ENCODE data around the gene CCDC68.

CCDC68 gene

DNA sequence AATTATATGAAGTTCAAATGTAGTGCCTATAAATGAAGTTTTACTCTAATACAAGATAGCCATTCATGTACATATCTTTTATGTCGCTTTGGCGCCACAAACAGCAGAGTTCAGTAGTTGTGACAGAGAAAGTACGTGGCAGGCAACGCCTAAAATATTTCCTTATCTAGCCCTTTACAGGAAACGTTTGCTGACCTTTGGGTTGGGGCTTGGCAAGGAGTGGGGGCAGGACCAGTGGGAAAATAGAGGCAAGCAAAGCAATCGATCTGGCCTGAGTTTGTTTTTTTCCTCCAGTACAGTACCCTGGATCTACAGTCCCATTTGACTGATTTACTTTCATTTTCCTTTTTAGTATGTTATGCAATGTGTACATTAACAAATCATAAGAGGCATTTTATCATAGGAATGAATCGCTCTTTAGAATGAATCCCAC, 13.1 kb downstream of the CCDC68 start (continued):
- TF ChIP-seq, protein P1, sequence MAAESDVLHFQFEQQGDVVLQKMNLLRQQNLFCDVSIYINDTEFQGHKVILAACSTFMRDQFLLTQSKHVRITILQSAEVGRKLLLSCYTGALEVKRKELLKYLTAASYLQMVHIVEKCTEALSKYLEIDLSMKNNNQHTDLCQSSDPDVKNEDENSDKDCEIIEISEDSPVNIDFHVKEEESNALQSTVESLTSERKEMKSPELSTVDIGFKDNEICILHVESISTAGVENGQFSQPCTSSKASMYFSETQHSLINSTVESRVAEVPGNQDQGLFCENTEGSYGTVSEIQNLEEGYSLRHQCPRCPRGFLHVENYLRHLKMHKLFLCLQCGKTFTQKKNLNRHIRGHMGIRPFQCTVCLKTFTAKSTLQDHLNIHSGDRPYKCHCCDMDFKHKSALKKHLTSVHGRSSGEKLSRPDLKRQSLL (tag by site-specific recombination; IDR thresholded peaks at IDR 0.05) = no peak
- TF ChIP-seq ZFP37 (tag by site-specific recombination; IDR thresholded peaks at IDR 0.05) = 0 out of 2 replicates have a peak, but pooled peaks have one; percentile 31

DNA sequence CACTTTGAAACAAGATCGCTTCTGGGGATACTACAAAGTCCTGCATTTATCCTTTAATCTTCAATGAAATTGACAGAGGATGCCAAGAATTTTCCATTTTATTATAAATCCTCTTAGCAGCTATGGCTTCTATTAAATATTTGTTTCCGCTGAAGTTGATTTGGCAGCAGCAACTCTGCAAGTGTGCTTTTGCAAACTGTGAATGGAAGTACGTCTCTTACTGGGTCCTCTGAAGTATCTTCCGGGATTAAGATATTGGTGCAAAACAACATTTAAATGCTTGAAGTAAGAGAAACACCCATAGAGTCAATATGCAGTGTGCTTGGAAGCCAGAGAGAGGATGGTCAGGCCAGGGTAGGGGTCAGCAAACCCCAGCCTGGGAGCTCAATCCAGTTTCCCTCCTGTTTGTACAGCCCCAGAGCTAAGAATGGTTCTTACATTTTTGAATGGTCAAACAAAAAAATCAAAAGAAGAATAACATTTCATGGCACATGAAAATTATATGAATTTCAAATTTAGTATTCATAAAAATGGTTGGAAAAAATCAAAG, 13.6 kb downstream of the CCDC68 start:
- ChIA-PET POLR2A (no interaction called here), CTCF (interaction anchor here (0.5 to 0.8 kb wide), 3 partner anchors 22 to 543 kb away, joined by 3 read pairs; no protein-coding TSS in a partner anchor)
- Histone ChIP-seq H3K36me3 (ENCODE audit: control insufficient read depth in 2 of 2, insufficient read depth in 1 of 2, low read length in 2 of 2) (no peaks in the 10 kb centered on the region), H3K4me1 (ENCODE audit: control insufficient read depth, insufficient read depth, low read length) (peaks cover 29% of the 10 kb centered on the region), H3K9me3 (ENCODE audit: control insufficient read depth, insufficient read depth, low read depth, low read length) (no peaks in the 10 kb centered on the region), H3K4me3 (ENCODE audit: low read depth, low read length) (no peak overlapping the region), H3K27ac (ENCODE audit: extremely low read depth, low read depth, low read length) (no peak overlapping the region)
- TF ChIP-seq ZNF24 (tag by site-specific recombination; IDR thresholded peaks at IDR 0.05) (no peak), ZNF292 (tag by site-specific recombination; IDR thresholded peaks at IDR 0.05; ENCODE audit: borderline replicate concordance, low read depth) (no peak), KLF9 (tag by site-specific recombination; IDR thresholded peaks at IDR 0.05; ENCODE audit: low read depth) (no peak), ZBTB7A (tag by site-specific recombination; IDR thresholded peaks at IDR 0.05; ENCODE audit: low read depth) (no peak)

DNA sequence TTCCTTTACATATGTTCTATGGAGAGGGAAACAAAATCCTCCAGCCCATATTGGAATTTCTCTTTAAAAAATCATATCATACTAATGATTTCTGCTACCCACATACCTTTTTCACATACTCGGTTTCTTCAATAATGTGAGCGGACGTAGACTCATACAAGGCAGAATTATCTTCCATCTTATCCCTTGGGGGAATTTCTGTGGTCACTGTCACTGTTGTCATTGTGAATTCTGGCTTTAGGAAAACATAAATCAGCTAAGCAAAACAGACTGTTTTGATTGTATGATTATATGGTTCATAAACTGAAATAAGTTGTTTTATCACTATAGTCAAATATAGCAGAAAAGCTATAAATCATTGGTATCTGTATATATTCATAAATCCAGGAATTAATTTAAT, 16.7 kb downstream of the CCDC68 start:
- Histone ChIP-seq H3K4me3 (ENCODE audit: low read depth, low read length) (no peak overlapping the region), H3K9me3 (ENCODE audit: control insufficient read depth, insufficient read depth, low read depth, low read length) (no peaks in the 10 kb centered on the region), H3K4me1 (ENCODE audit: control insufficient read depth, insufficient read depth, low read length) (peaks cover 19% of the 10 kb centered on the region), H3K27ac (ENCODE audit: extremely low read depth, low read depth, low read length) (no peak overlapping the region), H3K36me3 (ENCODE audit: control insufficient read depth in 2 of 2, insufficient read depth in 1 of 2, low read length in 2 of 2) (peaks cover 0 to 8% of the 10 kb centered on the region in 2 experiments; a peak in 1 of 3 replicates)
- TF ChIP-seq, protein P2, sequence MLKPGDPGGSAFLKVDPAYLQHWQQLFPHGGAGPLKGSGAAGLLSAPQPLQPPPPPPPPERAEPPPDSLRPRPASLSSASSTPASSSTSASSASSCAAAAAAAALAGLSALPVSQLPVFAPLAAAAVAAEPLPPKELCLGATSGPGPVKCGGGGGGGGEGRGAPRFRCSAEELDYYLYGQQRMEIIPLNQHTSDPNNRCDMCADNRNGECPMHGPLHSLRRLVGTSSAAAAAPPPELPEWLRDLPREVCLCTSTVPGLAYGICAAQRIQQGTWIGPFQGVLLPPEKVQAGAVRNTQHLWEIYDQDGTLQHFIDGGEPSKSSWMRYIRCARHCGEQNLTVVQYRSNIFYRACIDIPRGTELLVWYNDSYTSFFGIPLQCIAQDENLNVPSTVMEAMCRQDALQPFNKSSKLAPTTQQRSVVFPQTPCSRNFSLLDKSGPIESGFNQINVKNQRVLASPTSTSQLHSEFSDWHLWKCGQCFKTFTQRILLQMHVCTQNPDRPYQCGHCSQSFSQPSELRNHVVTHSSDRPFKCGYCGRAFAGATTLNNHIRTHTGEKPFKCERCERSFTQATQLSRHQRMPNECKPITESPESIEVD (tag by site-specific recombination; IDR thresholded peaks at IDR 0.05) = 0 out of 2 replicates have a peak, but pooled peaks have one; percentile 30
- TF ChIP-seq, protein P3, sequence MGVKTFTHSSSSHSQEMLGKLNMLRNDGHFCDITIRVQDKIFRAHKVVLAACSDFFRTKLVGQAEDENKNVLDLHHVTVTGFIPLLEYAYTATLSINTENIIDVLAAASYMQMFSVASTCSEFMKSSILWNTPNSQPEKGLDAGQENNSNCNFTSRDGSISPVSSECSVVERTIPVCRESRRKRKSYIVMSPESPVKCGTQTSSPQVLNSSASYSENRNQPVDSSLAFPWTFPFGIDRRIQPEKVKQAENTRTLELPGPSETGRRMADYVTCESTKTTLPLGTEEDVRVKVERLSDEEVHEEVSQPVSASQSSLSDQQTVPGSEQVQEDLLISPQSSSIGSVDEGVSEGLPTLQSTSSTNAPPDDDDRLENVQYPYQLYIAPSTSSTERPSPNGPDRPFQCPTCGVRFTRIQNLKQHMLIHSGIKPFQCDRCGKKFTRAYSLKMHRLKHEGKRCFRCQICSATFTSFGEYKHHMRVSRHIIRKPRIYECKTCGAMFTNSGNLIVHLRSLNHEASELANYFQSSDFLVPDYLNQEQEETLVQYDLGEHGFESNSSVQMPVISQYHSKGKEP (tag by site-specific recombination; IDR thresholded peaks at IDR 0.05) = no peak
- TF ChIP-seq, protein P4, sequence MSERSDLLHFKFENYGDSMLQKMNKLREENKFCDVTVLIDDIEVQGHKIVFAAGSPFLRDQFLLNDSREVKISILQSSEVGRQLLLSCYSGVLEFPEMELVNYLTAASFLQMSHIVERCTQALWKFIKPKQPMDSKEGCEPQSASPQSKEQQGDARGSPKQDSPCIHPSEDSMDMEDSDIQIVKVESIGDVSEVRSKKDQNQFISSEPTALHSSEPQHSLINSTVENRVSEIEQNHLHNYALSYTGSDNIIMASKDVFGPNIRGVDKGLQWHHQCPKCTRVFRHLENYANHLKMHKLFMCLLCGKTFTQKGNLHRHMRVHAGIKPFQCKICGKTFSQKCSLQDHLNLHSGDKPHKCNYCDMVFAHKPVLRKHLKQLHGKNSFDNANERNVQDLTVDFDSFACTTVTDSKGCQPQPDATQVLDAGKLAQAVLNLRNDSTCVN (tag by site-specific recombination; optimal IDR thresholded peaks at IDR 0.05) = no peak
- TF ChIP-seq SP3 (tag by site-specific recombination; IDR thresholded peaks at IDR 0.05) = no peak
- TF ChIP-seq, protein P5, sequence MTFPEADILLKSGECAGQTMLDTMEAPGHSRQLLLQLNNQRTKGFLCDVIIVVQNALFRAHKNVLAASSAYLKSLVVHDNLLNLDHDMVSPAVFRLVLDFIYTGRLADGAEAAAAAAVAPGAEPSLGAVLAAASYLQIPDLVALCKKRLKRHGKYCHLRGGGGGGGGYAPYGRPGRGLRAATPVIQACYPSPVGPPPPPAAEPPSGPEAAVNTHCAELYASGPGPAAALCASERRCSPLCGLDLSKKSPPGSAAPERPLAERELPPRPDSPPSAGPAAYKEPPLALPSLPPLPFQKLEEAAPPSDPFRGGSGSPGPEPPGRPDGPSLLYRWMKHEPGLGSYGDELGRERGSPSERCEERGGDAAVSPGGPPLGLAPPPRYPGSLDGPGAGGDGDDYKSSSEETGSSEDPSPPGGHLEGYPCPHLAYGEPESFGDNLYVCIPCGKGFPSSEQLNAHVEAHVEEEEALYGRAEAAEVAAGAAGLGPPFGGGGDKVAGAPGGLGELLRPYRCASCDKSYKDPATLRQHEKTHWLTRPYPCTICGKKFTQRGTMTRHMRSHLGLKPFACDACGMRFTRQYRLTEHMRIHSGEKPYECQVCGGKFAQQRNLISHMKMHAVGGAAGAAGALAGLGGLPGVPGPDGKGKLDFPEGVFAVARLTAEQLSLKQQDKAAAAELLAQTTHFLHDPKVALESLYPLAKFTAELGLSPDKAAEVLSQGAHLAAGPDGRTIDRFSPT (tag by site-specific recombination; IDR thresholded peaks at IDR 0.05) = no peak
- TF ChIP-seq ZNF324 (tag by site-specific recombination; IDR thresholded peaks at IDR 0.05) = no peak
- POLR2A ChIA-PET = no interaction called here
- CTCF ChIA-PET = no interaction called here

Data from HEK293 (cell line).